Trophoblast cell (in vitro differentiated cells and primary cell): ENCODE measurements around the gene CD248.
"Not testable (repeated sequence)": the region's sequence is repeated elsewhere in the genome, so short reads cannot be mapped to it uniquely, and the experiment has no call there.

Source experiments
- DNase-seq, 2 donors: peaks; one replicate each; pipeline ENCODE4 v3.0.0-alpha.2; 2016
- H2AFZ ChIP-seq: 2 replicates; pipeline ENCODE4 v1.6.1; 2013; ENCODE audit warnings: low read length, moderate library complexity, mild to moderate bottlenecking; ENCODE audit not compliant: insufficient read depth, poor library complexity
- H2AK5ac ChIP-seq: 2 replicates; pipeline ENCODE4 v1.6.1; 2013; ENCODE audit warnings: mild to moderate bottlenecking, low read length
- H2BK120ac ChIP-seq: 2 replicates; pipeline ENCODE4 v1.6.1; 2013; ENCODE audit warnings: low read length, mild to moderate bottlenecking, moderate library complexity; ENCODE audit not compliant: insufficient read depth, poor library complexity
- H2BK12ac ChIP-seq: 2 replicates; pipeline ENCODE4 v1.6.1; 2013; ENCODE audit warnings: mild to moderate bottlenecking, low read length, moderate library complexity
- H2BK5ac ChIP-seq: 2 replicates; pipeline ENCODE4 v1.6.1; 2013; ENCODE audit warnings: low read length, low read depth, moderate library complexity, mild to moderate bottlenecking; ENCODE audit not compliant: poor library complexity
- H3K14ac ChIP-seq: 2 replicates; pipeline ENCODE4 v1.6.1; 2013; ENCODE audit warnings: mild to moderate bottlenecking, low read length
- H3K18ac ChIP-seq: 2 replicates; pipeline ENCODE4 v1.6.1; 2013; ENCODE audit warnings: mild to moderate bottlenecking, low read length
- H3K23ac ChIP-seq: 2 replicates; pipeline ENCODE4 v1.6.1; 2013; ENCODE audit warnings: low read length
- H3K27ac ChIP-seq: 2 replicates; pipeline ENCODE4 v1.5.1; 2013; ENCODE audit warnings: low read depth, mild to moderate bottlenecking, inconsistent platforms, low read length, moderate library complexity
- H3K27me3 ChIP-seq: 2 replicates; pipeline ENCODE4 v1.6.1; 2013; ENCODE audit warnings: inconsistent platforms, mild to moderate bottlenecking, low read length, moderate library complexity; ENCODE audit not compliant: insufficient read depth
- H3K36me3 ChIP-seq, 2 experiments: 1 replicate in 1 of 2; 2 replicates in 1 of 2; pipeline ENCODE4 v1.6.1; 2013; ENCODE audit warnings: low read length in 2 of 2, mild to moderate bottlenecking in 2 of 2, moderate library complexity in 1 of 2; ENCODE audit not compliant: insufficient read depth in 2 of 2, control insufficient read depth in 1 of 2
- H3K4ac ChIP-seq: 2 replicates; pipeline ENCODE4 v1.6.1; 2013; ENCODE audit warnings: low read depth, mild to moderate bottlenecking, low read length, moderate library complexity
- H3K4me1 ChIP-seq, 2 experiments: 1 replicate in 1 of 2; 2 replicates in 1 of 2; pipeline ENCODE4 v1.6.1; 2013; ENCODE audit warnings: low read length in 2 of 2, mild to moderate bottlenecking in 2 of 2, moderate library complexity in 1 of 2; ENCODE audit not compliant: insufficient read depth in 2 of 2, control insufficient read depth in 1 of 2
- H3K4me2 ChIP-seq: 2 replicates; pipeline ENCODE4 v1.6.1; 2013; ENCODE audit warnings: inconsistent platforms, mild to moderate bottlenecking, low read length, moderate library complexity
- H3K4me3 ChIP-seq: 2 replicates; pipeline ENCODE4 v1.5.1; 2013; ENCODE audit warnings: mild to moderate bottlenecking, low read depth, low read length, inconsistent platforms
- H3K79me1 ChIP-seq: one replicate; pipeline ENCODE4 v1.6.1; 2013; ENCODE audit warnings: low read length
- H3K79me2 ChIP-seq: 2 replicates; pipeline ENCODE4 v1.6.1; 2013; ENCODE audit warnings: low read length, mild to moderate bottlenecking; ENCODE audit not compliant: control insufficient read depth, insufficient read depth, poor library complexity
- H3K9ac ChIP-seq: 2 replicates; pipeline ENCODE4 v1.6.1; 2013; ENCODE audit warnings: mild to moderate bottlenecking, low read length
- H3K9me3 ChIP-seq: 2 replicates; pipeline ENCODE4 v1.6.1; 2013; ENCODE audit warnings: low read depth, mild to moderate bottlenecking, control low read depth, inconsistent platforms, low read length; ENCODE audit not compliant: insufficient read depth
- H4K12ac ChIP-seq: 2 replicates; pipeline ENCODE4 v1.6.1; 2013; ENCODE audit warnings: low read depth, mild to moderate bottlenecking, low read length, moderate library complexity
- H4K8ac ChIP-seq: 2 replicates; pipeline ENCODE4 v1.6.1; 2013; ENCODE audit warnings: low read depth, mild to moderate bottlenecking, low read length, moderate library complexity
- H4K91ac ChIP-seq: one replicate; pipeline ENCODE4 v1.6.1; 2013; ENCODE audit warnings: low read depth, mild to moderate bottlenecking, low read length, moderate library complexity
- WGBS: extraction: QIAGEN DNeasy Blood & Tissue Kit; methylation state at CpG from one replicate; pipeline ENCODE4 v1.1.7; 2013; ENCODE audit warnings: missing lambda C conversion rate; ENCODE audit not compliant: insufficient read length, insufficient coverage; ENCODE audit errors: extremely low coverage; 5-methylcytosine and 5-hydroxymethylcytosine counted together

The CD248 gene

DNA sequence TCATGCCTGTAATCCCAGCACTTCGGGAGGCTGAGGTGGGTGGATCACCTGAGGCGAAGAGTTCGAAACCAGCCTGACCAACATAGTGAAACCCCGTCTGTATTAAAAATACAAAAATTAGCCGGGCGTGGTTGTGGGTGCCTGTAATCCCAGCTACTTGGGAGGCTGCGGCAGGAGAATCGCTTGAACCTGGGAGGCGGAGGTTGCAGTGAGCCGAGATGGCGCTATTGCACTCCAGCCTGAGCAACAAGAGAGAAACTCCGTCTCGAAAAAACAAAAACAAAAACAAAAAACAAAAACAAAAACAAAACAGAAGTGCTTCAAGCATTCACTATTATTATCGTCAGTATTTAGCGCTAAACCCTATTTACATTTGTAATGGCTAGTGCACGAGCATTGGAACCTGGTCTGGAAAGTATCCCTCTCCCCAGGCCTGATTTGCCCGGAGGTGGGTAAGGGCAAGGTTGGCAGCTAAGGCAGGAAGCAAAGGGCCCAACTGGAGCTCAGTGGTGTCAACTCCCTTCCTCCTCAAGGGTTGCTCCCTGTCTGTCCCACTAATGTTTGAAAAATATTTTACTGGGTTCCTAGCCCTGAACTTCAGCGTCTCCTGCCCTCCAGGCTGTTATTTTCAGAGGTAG, 5.9 kb downstream of the CD248 start:
- not testable (repeated sequence) for DNase-seq, H3K9ac ChIP-seq, H3K4ac ChIP-seq, H2AFZ ChIP-seq, H3K36me3 ChIP-seq, H4K91ac ChIP-seq, H3K14ac ChIP-seq, H4K12ac ChIP-seq, H2BK120ac ChIP-seq, H2AK5ac ChIP-seq, H3K79me2 ChIP-seq, H3K9me3 ChIP-seq, H3K27me3 ChIP-seq, H2BK5ac ChIP-seq, H3K23ac ChIP-seq, H3K18ac ChIP-seq, H3K4me3 ChIP-seq, H4K8ac ChIP-seq, H2BK12ac ChIP-seq
- H3K4me1 ChIP-seq: peaks cover 22 to 23% of the 10 kb centered on the region in 2 experiments
- no CpG with 5 or more reads among the region's 18 CpGs for WGBS
- H3K79me1 ChIP-seq: peaks cover 16% of the 10 kb centered on the region
- peak overlapping the region; percentile 11 for H3K27ac ChIP-seq
- peak overlapping the region; percentile 7 for H3K4me2 ChIP-seq

GRCh38 chr11:66310324-66310723, 6.5 kb downstream of the CD248 start:
- no peak overlapping the region for H3K4ac ChIP-seq
- H4K12ac ChIP-seq: no peak overlapping the region
- no peak overlapping the region for H3K4me3 ChIP-seq
- H4K8ac ChIP-seq: no peak overlapping the region
- H3K4me1 ChIP-seq: peaks cover 21% of the 10 kb centered on the region in 2 experiments
- no peak overlapping the region for H3K14ac ChIP-seq
- no peaks in the 10 kb centered on the region for H3K79me2 ChIP-seq
- no peak overlapping the region for H2AFZ ChIP-seq
- no peak overlapping the region for H3K18ac ChIP-seq
- no CpG with 5 or more reads among the region's 8 CpGs for WGBS
- DNase-seq: no peak
- H3K9me3 ChIP-seq: peaks cover 2% of the 10 kb centered on the region
- no peak overlapping the region for H3K4me2 ChIP-seq
- no peaks in the 10 kb centered on the region for H3K36me3 ChIP-seq
- no peak overlapping the region for H2BK12ac ChIP-seq
- H2BK120ac ChIP-seq: no peak overlapping the region
- no peaks in the 10 kb centered on the region for H3K27me3 ChIP-seq
- H3K9ac ChIP-seq: no peak overlapping the region
- H3K27ac ChIP-seq: no peak overlapping the region
- no peak overlapping the region for H2AK5ac ChIP-seq
- H3K79me1 ChIP-seq: peaks cover 16% of the 10 kb centered on the region
- H2BK5ac ChIP-seq: no peak overlapping the region
- H4K91ac ChIP-seq: no peak overlapping the region
- no peak overlapping the region for H3K23ac ChIP-seq

DNA sequence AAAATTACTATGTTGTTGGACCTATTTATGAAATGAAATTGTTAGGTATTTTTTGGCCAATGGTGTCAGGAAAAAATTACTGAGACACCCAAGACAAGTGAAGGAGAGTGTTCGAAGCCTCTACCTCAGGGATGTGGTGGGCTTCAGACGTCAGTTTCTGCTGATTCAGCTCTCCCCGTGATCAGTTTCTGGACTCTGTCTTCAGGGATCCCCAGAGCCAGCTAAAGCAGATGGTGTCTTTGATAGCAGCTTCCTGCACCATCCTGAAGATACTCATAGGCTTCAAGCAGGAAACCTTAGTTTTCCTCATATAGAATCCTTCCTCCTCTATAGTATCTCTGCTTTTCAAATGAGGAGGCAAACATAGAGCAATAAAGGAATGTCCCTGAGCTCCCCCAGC, 7.4 kb downstream of the CD248 start:
- Histone ChIP-seq H3K79me1 (peaks cover 14% of the 10 kb centered on the region), H4K91ac (no peak overlapping the region), H2AK5ac (no peak overlapping the region), H3K79me2 (no peaks in the 10 kb centered on the region), H3K4ac (no peak overlapping the region), H3K27ac (no peak overlapping the region), H3K14ac (no peak overlapping the region), H2AFZ (no peak overlapping the region), H3K9me3 (no peaks in the 10 kb centered on the region), H3K27me3 (peaks cover 3% of the 10 kb centered on the region), H4K8ac (no peak overlapping the region), H2BK12ac (no peak overlapping the region), H3K9ac (no peak overlapping the region), H3K4me3 (no peak overlapping the region), H3K23ac (no peak overlapping the region), H3K36me3 (no peaks in the 10 kb centered on the region), H2BK120ac (no peak overlapping the region), H3K18ac (no peak overlapping the region), H3K4me1 (peaks cover 16 to 18% of the 10 kb centered on the region in 2 experiments), H3K4me2 (no peak overlapping the region), H4K12ac (no peak overlapping the region), H2BK5ac (no peak overlapping the region)
- no peak for DNase-seq
- no CpG with 5 or more reads among the region's 3 CpGs for WGBS

- no peak overlapping the region for H3K27ac ChIP-seq
- H3K23ac ChIP-seq: no peak overlapping the region
- H3K9me3 ChIP-seq: no peaks in the 10 kb centered on the region
- no peak overlapping the region for H2AK5ac ChIP-seq
- no peak overlapping the region for H4K8ac ChIP-seq
- H4K12ac ChIP-seq: no peak overlapping the region
- H3K79me1 ChIP-seq: no peaks in the 10 kb centered on the region
- no peak overlapping the region for H3K14ac ChIP-seq
- H4K91ac ChIP-seq: no peak overlapping the region
- no peak overlapping the region for H2BK12ac ChIP-seq
- DNase-seq: no peak
- no peaks in the 10 kb centered on the region for H3K4me1 ChIP-seq
- no peak overlapping the region for H2BK120ac ChIP-seq
- no peaks in the 10 kb centered on the region for H3K79me2 ChIP-seq
- no peak overlapping the region for H3K4ac ChIP-seq
- H3K9ac ChIP-seq: no peak overlapping the region
- no peaks in the 10 kb centered on the region for H3K36me3 ChIP-seq
- no peak overlapping the region for H2BK5ac ChIP-seq
- H3K4me3 ChIP-seq: no peak overlapping the region
- H2AFZ ChIP-seq: no peak overlapping the region
- no CpG with 5 or more reads among the region's 12 CpGs for WGBS
- no peak overlapping the region for H3K4me2 ChIP-seq
- H3K18ac ChIP-seq: no peak overlapping the region
- peaks cover 3% of the 10 kb centered on the region for H3K27me3 ChIP-seq
These were observed 14.2 kb downstream of the CD248 start for GRCh38 chr11:66302656-66303055.
